GM20000 (cell line): Measurements from ENCODE around the gene SPRED2.

Source experiments
- DNase-seq: peaks from one replicate; pipeline ENCODE4 v3.0.0; 2012; ENCODE audit warnings: low spot score
- CTCF ChIP-seq: IDR thresholded peaks from 2 replicates; pipeline ENCODE4 v1.5.1; 2012; ENCODE audit warnings: mild to moderate bottlenecking, control low read depth; ENCODE audit errors: extremely low read depth, missing control alignments

Gene SPRED2

GRCh38 chr2:65357959-65358294, 74.5 kb downstream of the SPRED2 start:
- DNase-seq = peak; percentile 38
- no peak for TF ChIP-seq CTCF

- no peak for DNase-seq
- TF ChIP-seq CTCF = no peak
These were observed 75.1 kb downstream of the SPRED2 start for GRCh38 chr2:65357095-65357958.

- TF ChIP-seq CTCF = no peak
- DNase-seq = no peak
These were observed 77.1 kb downstream of the SPRED2 start for GRCh38 chr2:65355186-65355831.

GRCh38 chr2:65354773-65355172, 77.6 kb downstream of the SPRED2 start:
- TF ChIP-seq CTCF = no peak
- no peak for DNase-seq

- no peak for TF ChIP-seq CTCF
- DNase-seq = no peak
These were observed 78.5 kb downstream of the SPRED2 start for GRCh38 chr2:65353927-65354326.

- no peak for DNase-seq
- no peak for TF ChIP-seq CTCF
These were observed 79.4 kb downstream of the SPRED2 start for GRCh38 chr2:65353046-65353445.

- DNase-seq = no peak
- no peak for TF ChIP-seq CTCF
These were observed 80.3 kb downstream of the SPRED2 start for GRCh38 chr2:65351948-65352595.
